ENCODE measurements around the gene MYO3A.

Gene MYO3A

GRCh38 chr10:26177341-26177740 lies 243.3 kb downstream of the MYO3A start:
- H3K4me3 ChIP-seq (ENCODE audit: low read depth, low read length): no peak overlapping the region
- no peak for TF ChIP-seq CTCF (IDR thresholded peaks at IDR 0.05; ENCODE audit: borderline replicate concordance, insufficient read depth, low read depth, low read length)

- no peak for TF ChIP-seq CTCF (IDR thresholded peaks at IDR 0.05; ENCODE audit: borderline replicate concordance, insufficient read depth, low read depth, low read length)
Measured at GRCh38 chr10:26194275-26194674, 260.2 kb downstream of the MYO3A start.

GRCh38 chr10:26197248-26197647 lies 263.2 kb downstream of the MYO3A start:
- TF ChIP-seq CTCF (IDR thresholded peaks at IDR 0.05; ENCODE audit: borderline replicate concordance, insufficient read depth, low read depth, low read length): no peak
- H3K4me3 ChIP-seq (ENCODE audit: low read depth, low read length): no peak overlapping the region

More at GRCh38 chr10:26194275-26194674, 260.2 kb downstream of the MYO3A start:
- no peak overlapping the region for H3K4me3 ChIP-seq (ENCODE audit: low read depth, low read length)

- TF ChIP-seq CTCF (IDR thresholded peaks at IDR 0.05; ENCODE audit: borderline replicate concordance, insufficient read depth, low read depth, low read length): no peak
- no peak overlapping the region for H3K4me3 ChIP-seq (ENCODE audit: low read depth, low read length)
Measured at GRCh38 chr10:26198119-26198518, 264.1 kb downstream of the MYO3A start.

GRCh38 chr10:26199841-26200240 lies 265.8 kb downstream of the MYO3A start:
- no peak overlapping the region for H3K4me3 ChIP-seq (ENCODE audit: low read depth, low read length)
- no peak for TF ChIP-seq CTCF (IDR thresholded peaks at IDR 0.05; ENCODE audit: borderline replicate concordance, insufficient read depth, low read depth, low read length)

GRCh38 chr10:26205223-26205622 lies 271.2 kb downstream of the MYO3A start:
- TF ChIP-seq CTCF (IDR thresholded peaks at IDR 0.05; ENCODE audit: borderline replicate concordance, insufficient read depth, low read depth, low read length): no peak
- no peak overlapping the region for H3K4me3 ChIP-seq (ENCODE audit: low read depth, low read length)

GRCh38 chr10:26211781-26212444 lies 277.9 kb downstream of the MYO3A start:
- TF ChIP-seq CTCF (IDR thresholded peaks at IDR 0.05; ENCODE audit: borderline replicate concordance, insufficient read depth, low read depth, low read length): no peak
- no peak overlapping the region for H3K4me3 ChIP-seq (ENCODE audit: low read depth, low read length)
